NCI-H345 treated with DMSO at 0.1 percent for 48 hours (cell line): ENCODE results near the gene ARHGEF3.
"Not testable (repeated sequence)": the region's sequence is repeated elsewhere in the genome, so short reads cannot be mapped to it uniquely, and the experiment has no call there.

Source experiments
- DNase-seq: peaks from one replicate; lab custom pipeline; 2025; ENCODE audit not compliant: unreplicated experiment; lab: John Stamatoyannopoulos, UW

ARHGEF3 gene

DNA sequence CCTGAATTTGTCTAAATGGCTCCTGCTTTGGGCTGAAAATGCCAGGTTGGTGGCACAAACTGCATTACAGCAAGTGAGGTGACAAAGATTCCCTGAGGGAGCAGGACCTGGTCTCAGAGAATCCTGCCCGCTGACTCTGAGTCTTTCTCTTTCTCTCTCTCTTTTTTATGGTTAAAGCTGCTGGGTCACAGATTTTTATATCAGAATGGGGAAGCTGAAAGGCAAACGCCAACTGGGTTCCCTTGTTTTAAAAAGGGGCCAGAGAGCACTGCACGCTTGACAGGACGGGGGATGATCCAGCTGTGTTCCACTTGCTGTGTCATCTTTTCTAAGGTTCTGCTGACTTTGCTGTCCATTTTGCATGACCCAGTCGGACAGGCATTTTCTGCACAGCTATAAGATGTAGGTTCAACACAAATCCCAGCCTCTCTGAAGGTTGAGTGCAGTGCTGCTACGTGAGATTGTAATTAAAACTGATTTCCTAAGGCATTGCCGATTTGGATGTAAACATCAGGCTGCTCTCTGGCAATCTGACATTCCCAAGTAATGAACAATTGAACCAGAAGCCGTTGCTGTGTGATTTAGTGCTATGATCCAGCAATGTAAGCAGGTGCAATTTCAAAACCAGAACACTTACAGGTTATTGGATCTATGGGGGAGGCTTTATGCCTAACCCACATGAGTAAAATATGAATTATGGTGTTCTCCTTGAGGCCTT lies 25.8 kb downstream of the ARHGEF3 start:
- DNase-seq: no peak

DNA sequence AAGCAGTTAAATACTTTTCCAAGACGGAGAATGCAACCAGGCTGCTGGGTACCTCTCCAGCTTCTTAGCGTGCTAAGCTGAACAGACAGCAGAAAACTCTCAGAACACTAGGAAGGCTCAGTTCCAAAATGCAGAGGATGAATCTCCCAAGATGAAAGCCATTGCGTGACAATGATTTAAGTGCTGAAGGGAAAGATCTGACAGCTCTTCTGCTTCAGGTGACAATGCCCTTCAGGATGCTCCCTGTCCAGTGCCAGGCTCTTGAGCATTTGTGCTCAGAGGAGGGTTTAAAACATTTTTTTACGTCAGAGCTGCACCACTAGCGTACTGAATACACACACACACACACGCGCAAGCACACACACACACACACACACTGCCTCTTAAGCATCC lies 26.3 kb downstream of the ARHGEF3 start:
- DNase-seq: no peak

DNA sequence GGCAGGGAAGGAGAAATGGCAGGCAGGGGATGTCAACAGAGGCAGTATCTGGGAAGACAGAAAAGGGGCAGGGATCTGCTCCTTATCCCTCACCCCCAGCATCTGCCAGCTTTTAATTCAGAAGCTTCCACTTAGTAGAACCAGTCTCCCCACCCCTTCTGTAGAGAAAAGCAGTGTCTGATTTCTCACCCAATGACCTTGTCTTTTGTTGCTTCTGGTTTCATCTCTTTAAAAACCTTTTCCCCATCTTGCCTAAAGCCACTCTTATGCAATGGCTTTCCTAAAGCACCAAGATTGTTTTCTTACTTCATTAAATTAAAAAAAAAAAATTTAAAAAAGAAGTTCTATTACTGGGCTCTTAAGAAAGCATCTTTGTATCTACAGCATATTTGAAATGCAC lies 27.8 kb downstream of the ARHGEF3 start:
- DNase-seq: no peak

DNA sequence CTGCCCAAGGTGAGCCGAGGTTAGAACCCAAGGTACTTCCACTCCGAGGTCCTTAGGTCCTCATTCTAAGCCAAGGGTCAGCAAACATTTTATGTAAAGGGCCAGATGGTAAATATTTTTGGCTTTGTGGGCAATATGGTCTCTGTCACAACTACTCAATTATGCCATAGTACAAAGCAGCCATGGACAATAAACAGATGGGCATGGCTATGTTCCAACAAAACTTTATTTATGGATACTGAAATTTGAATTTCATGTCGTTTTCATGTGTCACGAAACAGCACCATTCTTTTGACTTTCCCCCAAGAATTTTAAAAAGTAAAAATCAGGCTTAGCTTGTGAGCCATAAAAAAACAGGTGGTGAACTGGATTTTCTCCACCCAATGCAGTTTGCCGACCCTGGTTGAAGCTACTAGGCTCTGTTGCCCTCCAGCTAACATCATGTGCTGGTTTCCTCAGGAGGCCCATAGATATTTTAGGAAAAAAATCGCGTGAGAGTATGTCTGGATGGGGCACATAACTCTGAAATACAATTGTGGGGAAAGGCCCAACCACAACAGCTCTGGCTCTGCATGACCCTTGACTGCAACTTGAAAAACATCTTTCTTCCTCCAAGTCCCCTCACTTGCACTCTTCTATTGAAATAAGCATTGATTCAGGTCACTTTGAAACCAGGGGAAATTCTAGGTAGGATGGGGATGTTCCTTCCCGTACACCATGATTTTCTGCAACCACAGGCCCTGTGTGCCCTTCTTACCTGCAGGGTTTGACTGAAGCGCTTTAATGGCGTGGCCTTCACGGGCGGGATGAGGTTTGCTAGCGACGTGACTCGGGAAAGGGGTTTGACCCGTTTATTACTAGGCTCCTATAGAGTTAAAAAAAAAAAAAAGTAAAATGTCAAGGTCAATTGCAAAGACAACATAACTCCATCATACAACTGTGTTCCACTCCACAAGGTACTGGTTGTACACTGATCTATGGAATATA lies 28.5 kb downstream of the ARHGEF3 start:
- no peak for DNase-seq

DNA sequence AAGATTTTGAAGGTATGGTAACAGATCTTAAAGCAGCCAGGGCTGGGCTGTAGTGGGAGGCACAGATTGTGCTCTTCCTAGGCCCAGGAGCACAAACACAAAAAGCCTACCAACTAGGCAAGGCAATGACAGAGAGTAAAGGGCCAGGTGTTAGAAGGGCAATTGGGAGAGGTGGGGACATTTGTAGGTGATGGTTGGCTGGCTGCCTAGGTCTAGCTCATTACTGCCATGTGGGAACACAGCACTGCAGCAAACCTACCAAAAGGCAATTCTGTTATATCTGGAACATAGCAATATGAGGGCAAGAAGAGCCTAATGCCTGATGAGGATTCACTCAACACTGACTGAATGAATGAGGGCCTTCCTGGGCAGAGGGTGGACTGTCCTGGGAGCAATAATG lies 30.4 kb downstream of the ARHGEF3 start:
- DNase-seq: no peak

DNA sequence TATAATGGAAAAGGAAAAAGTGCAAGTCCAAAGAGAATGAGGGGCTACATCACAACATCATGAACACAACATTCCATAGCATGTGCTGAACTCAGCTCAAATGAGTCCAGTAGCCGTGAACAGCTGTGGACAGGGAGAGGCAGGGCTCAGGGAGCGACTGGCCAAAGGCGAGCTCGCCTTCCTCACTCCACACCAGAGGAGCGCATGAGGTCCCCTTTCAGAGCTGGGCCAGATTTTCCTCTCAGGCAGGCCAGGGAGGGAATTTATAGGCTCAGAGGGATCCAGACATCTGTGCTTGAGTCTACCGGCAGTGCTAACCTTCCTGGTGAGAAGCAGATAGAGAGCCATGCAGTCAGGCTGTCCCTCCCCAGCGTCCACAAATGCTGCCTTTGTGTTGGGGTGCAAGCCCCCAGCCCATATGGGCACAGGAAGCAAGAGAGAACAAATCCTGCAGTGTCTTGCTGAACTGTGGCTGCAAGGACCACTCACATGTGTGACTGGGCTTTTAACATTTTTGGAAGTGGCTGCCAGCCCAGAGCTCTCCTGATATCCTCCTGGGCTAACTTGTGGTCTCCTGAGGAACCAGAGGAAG lies 32.5 kb downstream of the ARHGEF3 start:
- no peak for DNase-seq

DNA sequence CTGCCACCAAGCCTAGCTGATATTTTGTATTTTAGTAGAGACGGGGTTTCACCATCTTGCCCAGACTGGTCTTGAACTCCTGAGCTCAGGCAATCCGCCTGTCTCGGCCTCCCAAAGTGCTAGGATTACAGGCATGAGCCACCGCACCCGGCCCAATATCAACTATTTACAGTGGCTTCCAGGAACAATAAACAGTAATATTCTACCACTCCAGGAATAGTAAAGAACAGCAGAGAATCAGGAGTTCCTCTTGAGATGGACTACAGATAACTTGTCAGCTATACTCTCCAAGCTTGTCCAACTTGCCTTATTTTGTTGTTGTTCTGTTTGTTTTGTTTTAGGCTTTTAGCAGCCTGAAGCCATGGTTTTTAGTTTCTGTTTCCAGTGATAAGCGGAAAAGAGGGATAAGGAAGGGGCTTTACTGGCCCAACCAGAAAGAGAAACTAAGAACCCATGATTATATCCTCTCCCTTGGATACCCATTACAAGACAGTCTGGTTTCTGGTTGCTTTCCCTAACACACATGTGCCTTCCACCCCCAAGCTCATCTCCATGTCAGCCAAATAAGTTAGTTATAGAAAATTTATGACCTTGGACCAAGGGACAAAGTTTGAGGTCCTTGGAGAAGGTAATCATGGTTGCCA lies 36.7 kb downstream of the ARHGEF3 start:
- no peak for DNase-seq

DNA sequence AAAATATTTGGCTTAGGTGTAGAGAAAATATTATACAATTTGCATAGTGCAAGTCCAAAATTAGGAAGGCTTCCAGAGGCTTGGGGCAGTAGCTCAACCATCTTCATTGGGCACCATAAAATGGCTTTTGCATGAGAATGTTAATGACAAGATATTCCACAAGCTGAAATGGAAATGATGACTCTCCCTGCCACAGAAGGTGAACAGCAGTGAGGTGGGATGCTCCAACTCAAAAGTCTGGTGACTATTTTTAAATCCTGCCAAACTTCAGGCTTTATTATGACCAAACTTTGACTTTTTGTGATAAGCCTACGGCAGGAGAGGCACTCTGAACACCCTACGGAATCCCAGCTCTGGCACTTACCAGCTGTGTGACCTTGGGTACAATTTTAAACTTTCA lies 37.6 kb downstream of the ARHGEF3 start:
- DNase-seq: no peak

DNA sequence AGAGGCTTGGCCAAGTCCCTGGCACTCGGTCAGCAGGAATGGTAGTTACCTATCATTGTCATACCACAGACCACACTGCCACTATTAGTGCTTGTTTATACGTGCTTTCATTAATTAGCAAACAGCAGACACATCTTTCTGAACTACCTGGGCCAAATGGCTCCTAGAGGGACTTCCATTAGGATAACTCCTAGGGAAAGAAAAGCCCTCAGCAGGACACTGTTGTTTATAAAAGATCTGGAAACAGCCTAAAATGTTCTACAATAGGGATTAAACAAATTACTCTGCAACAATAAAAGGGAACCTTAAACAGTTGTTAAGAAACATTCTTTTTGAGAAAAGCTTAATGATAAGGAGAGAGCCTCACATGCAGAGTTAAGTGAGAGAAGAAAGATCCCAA lies 38.5 kb downstream of the ARHGEF3 start:
- DNase-seq: no peak

DNA sequence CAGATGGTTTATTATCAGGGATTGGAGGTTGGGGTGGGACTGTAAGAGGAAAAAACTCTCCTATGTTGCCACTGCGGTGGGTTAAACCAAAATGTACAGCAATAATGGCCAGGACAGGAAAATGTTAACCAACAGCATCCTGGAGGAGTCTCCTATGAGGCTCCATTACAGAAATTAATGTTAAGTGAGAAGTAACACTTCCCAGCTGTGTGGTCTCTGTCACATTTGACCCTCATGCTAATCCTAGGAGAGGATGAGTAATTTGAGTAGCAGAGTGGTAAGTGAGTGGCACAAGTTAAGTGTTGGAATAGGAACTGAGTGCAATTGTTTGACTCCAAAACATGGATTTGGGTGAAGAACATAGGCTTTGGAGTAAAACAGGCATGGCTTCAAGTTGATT lies 39.0 kb downstream of the ARHGEF3 start:
- DNase-seq: no peak

DNA sequence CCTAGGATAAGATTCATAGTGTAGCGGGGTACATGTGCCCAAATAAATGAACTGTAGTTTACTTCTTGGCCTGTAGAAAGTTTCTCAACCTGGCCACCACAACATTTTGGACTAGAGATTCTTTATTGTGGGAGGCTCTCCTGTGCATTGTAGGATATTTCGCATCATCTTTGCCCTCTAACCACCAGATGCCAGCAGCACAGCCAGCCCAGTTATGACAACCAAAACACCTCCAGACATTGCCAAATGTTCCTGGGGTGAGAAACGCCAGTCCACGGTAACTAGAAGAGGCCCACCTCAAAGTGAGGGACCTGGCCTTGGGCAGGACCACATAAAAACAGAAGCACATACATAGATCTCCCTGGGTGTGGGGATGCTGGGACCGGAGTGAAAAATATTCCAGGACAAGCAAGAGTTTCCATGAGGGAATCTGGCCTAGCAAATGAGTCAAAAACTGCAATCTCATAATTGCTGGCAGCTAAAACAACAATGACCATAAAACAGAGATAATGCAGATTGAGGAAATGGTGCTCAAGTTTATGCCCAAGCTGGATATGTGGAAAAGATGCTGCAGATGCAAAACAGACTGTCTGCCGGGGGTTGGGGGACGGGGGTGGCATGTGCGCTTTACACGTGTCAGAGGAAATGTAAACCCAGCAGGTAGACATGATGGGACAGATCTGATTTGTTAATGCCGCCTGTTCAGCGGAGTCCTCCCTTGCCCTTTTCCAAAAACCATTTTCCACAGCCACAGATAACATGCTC lies 39.7 kb downstream of the ARHGEF3 start:
- DNase-seq: no peak

DNA sequence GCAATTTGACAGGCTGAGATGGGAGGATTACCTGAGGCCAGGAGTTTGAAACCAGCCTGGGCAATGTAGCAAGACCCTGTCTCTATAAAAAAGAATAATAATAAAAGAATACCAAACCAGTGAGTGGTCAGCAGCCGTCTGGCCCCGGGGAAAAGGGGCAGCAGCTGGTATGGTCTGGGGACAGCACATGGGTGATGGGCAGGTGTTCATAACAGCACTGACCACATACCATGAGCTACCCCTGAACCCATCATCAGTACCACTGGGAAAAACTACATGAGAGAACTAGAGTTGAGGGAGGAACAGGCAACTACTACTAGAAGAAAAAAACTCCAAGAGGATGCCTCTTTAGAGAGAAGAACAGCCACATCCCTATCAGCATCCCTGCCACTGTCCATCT lies 40.7 kb downstream of the ARHGEF3 start:
- DNase-seq: no peak

DNA sequence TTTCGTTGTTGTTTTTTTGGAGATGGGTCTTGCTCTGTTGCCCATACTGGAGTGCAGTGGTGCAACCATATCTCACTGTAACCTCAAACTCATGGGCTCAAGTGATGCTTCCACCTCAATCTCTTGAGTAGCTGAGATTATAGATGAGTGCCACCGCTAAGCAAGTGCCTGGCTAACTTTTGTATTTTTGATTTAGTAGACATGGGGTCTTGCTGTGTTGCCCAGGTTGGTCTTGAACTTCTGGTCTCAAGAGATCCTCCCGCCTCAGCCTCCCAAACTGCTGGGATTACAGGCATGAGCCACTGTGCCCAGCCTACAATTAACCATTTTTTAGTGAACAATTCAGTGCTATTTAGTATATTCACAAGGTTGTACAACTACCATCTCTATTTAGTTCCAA lies 42.2 kb downstream of the ARHGEF3 start:
- no peak for DNase-seq

DNA sequence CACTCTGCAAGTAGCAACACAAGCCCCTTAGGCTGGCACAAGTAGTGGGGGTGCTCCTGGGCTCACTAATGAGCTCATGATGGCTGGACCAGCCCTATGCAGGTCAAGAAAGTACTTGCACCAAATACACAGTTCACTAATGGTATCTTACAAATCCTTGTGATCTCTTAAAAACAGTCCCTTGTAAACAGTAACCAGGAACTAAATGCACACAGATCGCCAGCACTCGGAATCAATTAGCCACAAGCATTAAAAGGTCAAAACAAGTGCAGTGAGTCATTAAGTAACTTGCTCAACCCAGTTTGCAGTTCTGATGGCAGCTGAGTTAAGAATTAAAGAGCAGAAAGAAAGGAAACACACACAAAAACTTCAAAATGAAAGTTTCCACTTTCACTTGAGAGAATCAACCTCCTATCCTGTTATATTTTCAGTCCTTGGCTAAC lies 43.2 kb downstream of the ARHGEF3 start:
- DNase-seq: no peak

DNA sequence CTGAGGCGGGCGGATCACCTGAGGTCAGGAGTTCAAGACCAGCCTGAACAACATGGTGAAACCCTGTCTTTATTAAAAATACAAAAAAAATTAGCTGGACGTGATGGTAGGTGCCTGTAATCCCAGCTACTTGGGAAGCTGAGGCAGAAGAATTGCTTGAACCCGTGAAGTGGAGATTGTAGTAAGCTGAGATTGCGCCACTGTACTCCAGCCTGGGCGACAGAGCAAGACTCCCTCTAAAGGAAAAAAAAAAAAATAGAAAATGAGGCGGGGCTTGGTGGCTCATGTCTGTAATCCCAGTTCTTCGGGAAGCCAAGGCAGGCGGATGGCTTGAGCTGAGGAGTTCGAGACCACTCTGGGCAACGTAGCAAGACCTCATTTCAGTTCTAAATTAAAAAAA lies 43.7 kb downstream of the ARHGEF3 start:
- not testable (repeated sequence) for DNase-seq

DNA sequence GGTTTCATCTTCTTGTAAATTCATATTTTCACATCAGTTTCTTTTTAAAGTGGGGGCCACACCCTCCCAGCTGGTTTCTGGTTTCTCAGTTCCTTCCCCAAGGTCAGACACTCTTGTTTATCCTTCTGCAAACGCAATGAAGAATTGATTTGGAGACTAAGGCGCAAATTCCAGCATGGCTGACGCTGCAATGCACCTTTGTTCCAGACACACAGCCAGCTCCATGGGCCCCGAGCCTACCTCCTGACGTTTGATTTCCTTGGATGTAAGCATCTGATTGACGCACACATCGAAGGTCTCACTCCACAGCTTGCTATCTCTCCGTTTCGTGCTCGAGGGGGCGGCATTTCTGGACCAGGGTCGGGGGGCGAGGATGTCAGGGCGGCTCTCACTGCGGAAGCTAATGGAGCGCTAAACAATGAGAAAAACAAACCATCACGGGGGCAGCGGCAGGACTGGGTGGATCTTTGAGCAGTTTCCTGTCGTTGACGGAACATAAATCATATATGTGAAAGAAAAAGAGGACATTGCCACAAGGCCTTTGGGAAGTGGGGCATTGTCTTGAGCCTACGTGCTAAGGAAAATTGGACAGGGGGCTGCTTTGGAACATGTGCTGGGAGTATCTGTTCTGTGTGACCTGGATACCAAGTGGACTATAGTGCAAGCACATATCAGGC lies 46.9 kb downstream of the ARHGEF3 start:
- DNase-seq: no peak

DNA sequence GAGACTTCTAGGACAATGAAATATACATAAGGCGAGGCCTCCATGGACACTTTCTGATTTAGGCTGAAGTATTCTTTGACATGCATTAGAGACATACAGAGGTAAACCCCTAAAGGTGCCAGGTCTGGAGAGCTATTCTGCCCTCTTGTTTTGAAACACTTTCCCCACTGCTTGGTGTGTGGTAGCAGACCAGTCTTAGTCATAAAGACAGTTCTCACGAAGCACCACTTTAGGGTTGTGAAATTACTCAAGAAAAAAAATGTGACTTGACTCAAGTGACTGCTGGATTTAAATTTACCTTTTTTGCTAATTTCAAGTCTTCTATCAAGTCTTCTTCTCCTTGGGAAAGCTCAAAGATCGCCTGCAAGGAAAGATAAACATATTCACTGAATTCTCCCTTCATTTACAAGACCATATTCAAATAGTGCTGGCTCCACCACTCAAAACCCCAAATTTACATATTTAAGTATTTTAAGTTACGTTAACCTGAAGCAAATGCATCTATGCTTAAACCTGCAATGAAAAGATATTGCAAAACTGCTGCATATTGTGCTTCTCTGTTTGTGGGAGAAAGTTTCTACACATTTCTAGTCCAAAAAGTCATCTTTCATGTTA lies 48.4 kb downstream of the ARHGEF3 start:
- no peak for DNase-seq

DNA sequence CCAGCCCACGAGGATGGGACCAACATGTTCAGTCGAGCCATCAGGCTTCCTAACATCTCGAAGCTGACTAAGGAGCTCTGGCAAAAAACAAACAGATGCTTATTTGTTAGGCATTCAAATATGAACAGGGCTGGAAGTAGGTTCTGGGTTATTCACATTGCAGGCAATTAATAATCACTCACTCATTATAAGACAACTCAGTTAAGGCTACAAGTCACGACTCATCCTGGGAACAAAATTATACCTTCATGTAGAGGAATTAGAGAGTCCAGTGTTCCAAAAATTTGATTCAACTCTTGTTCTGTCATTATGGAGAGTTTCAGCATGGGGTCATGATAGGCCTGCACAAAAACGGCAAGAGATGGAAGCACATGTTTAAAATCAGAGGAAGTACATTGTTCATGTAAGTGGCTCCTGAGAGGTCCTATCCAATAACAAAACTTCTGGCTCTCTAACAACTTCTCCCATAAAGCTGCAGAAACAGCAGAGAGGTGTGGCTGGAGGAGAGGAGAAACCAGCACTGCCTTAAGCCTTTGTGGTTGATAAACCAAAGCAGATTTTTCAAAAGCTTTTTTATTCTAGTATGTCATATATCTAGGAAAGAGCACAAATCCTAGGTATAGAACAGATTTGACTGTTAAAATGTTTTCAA lies 50.6 kb downstream of the ARHGEF3 start:
- DNase-seq: no peak

DNA sequence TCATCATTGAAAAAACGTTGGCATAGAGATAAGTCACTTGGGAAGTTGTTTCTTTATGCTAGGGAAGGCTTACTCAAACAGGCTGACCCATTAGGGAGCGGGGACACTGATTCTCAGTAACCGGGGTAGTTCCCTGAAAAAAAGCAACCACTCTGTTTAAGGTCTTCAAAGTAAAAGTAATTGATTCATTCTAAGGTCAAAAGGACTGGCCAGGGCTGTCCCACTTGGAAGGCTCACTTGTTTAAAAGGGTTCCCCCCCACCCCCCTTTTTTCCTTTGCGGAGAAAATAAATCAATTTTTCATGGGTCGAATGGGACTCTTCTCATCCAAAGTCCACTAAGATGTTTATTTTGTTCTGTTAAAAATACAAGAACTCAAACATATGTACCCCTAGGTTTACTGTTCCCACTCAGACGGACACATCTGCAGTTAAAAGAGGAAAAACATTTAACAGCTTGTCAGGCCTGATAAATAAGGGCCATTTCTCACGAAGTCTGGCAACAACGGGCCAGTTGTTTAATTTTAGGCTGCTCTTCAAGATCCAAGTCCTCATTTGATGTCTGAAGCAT lies 53.0 kb downstream of the ARHGEF3 start:
- no peak for DNase-seq
